GM19372 (cell line): Measurements from ENCODE around the gene SMIM38.
"Not testable (repeated sequence)": the region's sequence is repeated elsewhere in the genome, so short reads cannot be mapped to it uniquely, and the experiment has no call there.

Source experiments
- ATAC-seq: cut with Tn5 transposase; IDR thresholded peaks from one replicate; pipeline ENCODE4 v1.9.1; 2021; ENCODE audit warnings: mild to moderate bottlenecking, low read depth, moderate library complexity; ENCODE audit not compliant: unreplicated experiment

Gene SMIM38

GRCh38 chr11:69121621-69122325 is 34.0 kb upstream of the SMIM38 start:
- no peak for ATAC-seq

- no peak for ATAC-seq
These were observed 33.5 kb upstream of the SMIM38 start for GRCh38 chr11:69122326-69122629.

GRCh38 chr11:69122630-69123431 is 32.9 kb upstream of the SMIM38 start:
- ATAC-seq: no peak

- no peak for ATAC-seq
These were observed 31.9 kb upstream of the SMIM38 start for GRCh38 chr11:69123593-69124545.

- no peak for ATAC-seq
These were observed 29.9 kb upstream of the SMIM38 start for GRCh38 chr11:69125861-69126260.

GRCh38 chr11:69126286-69126685 is 29.4 kb upstream of the SMIM38 start:
- no peak for ATAC-seq

GRCh38 chr11:69127081-69127850 is 28.5 kb upstream of the SMIM38 start:
- no peak for ATAC-seq

DNA sequence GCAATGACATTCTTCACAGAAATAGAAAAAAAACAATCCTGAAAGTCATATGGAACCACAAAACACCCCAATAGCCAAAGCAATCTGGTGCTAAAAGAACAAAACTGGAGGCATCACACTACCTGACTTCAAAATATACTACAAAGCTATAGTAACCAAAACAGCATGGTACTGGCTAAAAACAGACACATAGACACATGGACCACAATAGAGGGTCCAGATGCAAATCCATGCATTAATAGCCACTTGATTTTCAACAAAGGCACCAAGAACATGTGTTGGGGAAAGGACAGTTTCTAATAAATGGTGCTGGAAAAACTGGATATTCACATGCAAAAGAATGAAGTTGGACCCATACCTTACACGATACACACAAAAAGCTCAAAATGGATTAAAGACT is 27.9 kb upstream of the SMIM38 start:
- no peak for ATAC-seq

- ATAC-seq: no peak
These were observed 26.7 kb upstream of the SMIM38 start for GRCh38 chr11:69129053-69129452.

DNA sequence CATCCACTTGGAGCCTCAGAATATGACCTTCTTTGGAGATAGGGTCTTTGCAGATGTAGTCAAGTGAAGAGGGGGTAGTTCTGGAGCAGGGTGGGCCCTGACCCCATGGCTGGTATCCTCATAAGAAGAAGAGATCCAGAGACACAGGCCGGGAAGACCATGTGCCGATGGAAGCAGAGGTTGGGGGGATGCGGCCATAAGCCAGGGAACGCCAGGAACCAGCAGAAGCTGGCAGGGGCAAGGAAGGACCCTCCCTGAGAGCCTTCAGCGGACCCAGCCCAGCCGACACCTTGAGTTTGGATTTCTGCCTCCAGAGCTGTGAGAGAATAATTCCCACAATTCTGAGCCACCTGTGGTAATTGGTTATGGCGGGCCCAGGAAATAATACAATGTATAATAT is 26.1 kb upstream of the SMIM38 start:
- ATAC-seq: no peak

DNA sequence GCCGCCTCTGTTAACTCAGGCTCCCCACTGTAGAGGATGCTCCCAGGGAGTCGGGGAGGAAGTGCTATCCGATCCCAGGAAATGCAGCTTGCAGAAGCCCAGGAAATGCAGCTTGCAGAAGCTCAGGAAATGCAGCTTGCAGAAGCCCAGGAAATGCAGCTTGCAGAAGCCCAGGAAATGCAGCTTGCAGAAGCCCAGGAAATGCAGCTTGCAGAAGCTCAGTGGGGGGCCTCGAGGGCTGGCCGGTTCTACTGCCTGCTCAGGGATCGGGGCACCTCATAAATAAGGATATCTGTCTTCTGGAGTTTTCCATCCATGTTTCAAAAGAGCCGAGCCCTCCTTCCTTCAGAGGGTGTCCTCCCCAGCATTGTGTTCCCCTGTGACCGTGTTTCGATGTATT is 25.1 kb upstream of the SMIM38 start:
- no peak for ATAC-seq

DNA sequence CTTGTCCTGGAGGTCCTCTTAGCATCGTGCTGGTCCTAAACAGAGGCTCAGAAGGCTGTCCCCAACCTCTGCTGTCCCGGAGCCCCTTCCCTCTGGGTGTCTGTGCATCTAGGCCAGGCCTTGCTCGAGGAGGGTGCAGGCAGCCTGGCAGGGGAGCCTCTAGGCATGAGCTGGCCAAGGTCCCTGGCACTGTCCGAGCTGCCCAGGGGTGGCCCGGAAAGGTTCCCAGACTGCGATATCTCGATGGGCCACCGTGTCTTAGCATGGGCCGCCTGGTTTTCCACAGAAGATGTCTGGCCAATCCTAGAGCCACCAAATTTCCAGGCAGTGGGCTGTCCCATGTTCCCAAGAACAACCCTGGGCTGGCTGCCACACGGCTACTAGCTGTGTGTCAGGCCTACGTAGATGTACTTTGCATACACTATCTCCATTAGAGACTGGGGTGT is 24.6 kb upstream of the SMIM38 start:
- ATAC-seq: no peak

- no peak for ATAC-seq
These were observed 24.0 kb upstream of the SMIM38 start for GRCh38 chr11:69131644-69132300.

- no peak for ATAC-seq
These were observed 23.4 kb upstream of the SMIM38 start for GRCh38 chr11:69132301-69132670.

- no peak for ATAC-seq
These were observed 22.5 kb upstream of the SMIM38 start for GRCh38 chr11:69133251-69133650.

GRCh38 chr11:69134182-69134581 is 21.6 kb upstream of the SMIM38 start:
- not testable (repeated sequence) for ATAC-seq

DNA sequence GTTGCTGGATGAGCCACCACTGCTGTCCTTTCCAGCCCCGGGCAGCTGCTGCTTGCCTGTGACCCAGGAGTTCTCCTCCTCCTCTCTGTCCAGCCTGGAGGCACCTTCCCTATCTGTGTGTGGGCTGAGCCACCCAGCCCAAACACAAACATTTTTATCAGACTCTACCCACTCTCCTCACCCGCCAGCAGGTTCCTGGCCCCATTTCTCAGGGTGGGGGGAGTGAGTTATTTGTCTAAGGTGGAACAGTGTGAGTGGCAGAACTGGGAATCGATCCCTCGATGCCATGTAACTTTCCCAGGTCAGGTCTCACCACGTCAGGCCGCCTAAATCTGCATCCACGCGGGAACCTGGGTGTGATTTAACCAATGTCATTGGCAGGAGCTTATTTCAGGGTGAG is 20.8 kb upstream of the SMIM38 start:
- no peak for ATAC-seq

GRCh38 chr11:69135420-69136363 is 20.0 kb upstream of the SMIM38 start:
- ATAC-seq: no peak

- no peak for ATAC-seq
These were observed 19.3 kb upstream of the SMIM38 start for GRCh38 chr11:69136471-69136870.
